Parietal lobe (tissue), 1 donor: ENCODE data around the gene ALKAL2. TPM values are rescaled to one million over a fixed set of nuclear protein-coding genes. Genes with fewer than 3 reads are reported as not detected.

Experiments
- total RNA-seq: library from RNA; depleted of rRNA; stranded (reverse); fragments of >200 nt; gene quantifications from one replicate; pipeline ENCODE4 v1.2.3, GENCODE V29; 2014

The ALKAL2 gene, protein sequence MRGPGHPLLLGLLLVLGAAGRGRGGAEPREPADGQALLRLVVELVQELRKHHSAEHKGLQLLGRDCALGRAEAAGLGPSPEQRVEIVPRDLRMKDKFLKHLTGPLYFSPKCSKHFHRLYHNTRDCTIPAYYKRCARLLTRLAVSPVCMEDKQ
- total RNA-seq = not detected

GRCh38 chr2:287911-288757, at the start of gene ALKAL2:
TSS of gene ALKAL2 (minus strand) at chr2:288091. CDS start at chr2:287835, 256 bp downstream.

GRCh38 chr2:264493-265468, 23.1 kb downstream of the ALKAL2 start, which contains the start of gene ACP1:
TSS of gene ACP1 (plus strand) at chr2:264947. CDS start at chr2:264965, 18 bp downstream.

DNA sequence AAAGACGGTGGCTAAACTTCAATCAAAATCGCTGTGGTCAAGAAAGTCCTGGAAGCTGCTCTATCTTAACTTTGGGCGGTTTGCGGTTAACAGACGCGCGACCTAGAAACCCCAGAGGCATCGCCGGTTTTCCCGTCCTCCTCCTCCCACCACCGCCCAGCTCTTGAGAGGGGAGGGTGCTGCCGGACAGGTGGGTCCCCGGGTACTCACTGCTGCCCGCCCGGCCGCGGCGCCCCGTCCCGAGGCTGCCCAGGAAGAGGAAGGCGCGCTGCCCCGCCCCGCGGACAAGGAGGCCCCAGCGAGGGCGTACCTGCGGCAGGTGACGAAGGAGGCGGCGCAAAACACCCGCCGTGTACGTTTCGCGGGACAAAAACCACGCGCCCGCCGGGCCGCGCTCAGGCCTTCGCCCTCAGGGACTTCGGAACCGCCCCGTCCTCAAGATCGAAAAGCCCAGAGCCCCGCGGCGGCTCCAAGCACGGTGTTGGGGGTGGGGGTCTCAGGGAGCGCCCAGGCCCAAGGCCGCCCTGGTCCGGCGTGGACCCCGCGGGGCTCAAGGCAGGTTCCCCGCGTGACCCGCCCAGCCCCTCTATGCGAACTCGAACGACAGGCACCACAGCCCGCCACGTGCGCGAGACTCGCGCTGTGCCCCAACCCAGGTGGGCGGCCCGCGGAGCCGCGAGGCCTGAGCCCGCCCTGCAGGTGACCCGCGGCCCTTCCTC, 24.0 kb downstream of the ALKAL2 start, which contains the start of gene SH3YL1:
Gene SH3YL1, minus strand, starts transcription at position 259 of the 719 bp plus-strand sequence. Its CDS starts 48 bp downstream, at position 211.

Other genes starting within 250 kb of the ALKAL2 start
- 2.8 TPM for gene FAM110C, start 241.6 kb downstream of the ALKAL2 start, total RNA-seq
- 166 TPM for gene SH3YL1, start 24.1 kb downstream of the ALKAL2 start, total RNA-seq
- gene ACP1, start 23.1 kb downstream of the ALKAL2 start, total RNA-seq = 102 TPM